GM10248 (cell line): ENCODE results near the gene CPVL.

Experiments used
- CTCF ChIA-PET: fragments of 300-600 bp; sonication (Branson Sonifier 250); formaldehyde crosslinking; extraction: SDS; loops from one replicate; lab custom pipeline; 2021; ENCODE audit warnings: antibody characterized with exemption; lab: Yijun Ruan, JAX
- POLR2A ChIA-PET: fragments of 350-650 bp; sonication (Branson Sonifier 250); formaldehyde crosslinking; extraction: SDS; loops from one replicate; lab custom pipeline; 2020; ENCODE audit warnings: antibody characterized with exemption; lab: Yijun Ruan, JAX
- DNase-seq: peaks from one replicate; pipeline ENCODE4 v3.0.0; 2012; ENCODE audit errors: extremely low spot score
- CTCF ChIP-seq: IDR thresholded peaks from 2 replicates; pipeline ENCODE4 v1.5.1; 2012; ENCODE audit warnings: mild to moderate bottlenecking, low read depth; ENCODE audit errors: extremely low read depth, missing control alignments, control extremely low read depth

Gene CPVL

GRCh38 chr7:28989211-28989980 lies 156.9 kb downstream of the CPVL start:
- no peak for DNase-seq
- POLR2A ChIA-PET, result no interaction called here
- CTCF ChIA-PET, result interaction anchor here (1.7 kb wide), 1 partner anchor 67 kb away, joined by 5 read pairs; no protein-coding TSS in a partner anchor
- no peak for TF ChIP-seq CTCF

GRCh38 chr7:28988810-28989209 lies 157.5 kb downstream of the CPVL start:
- DNase-seq, result no peak
- ChIA-PET POLR2A (no interaction called here), CTCF (no interaction called here)
- TF ChIP-seq CTCF, result no peak

- POLR2A ChIA-PET, result no interaction called here
- TF ChIP-seq CTCF, result no peak
- DNase-seq, result no peak
- CTCF ChIA-PET, result interaction anchor here (1.6 kb wide), 1 partner anchor 119 kb away, joined by 4 read pairs; no protein-coding TSS in a partner anchor
Observed at GRCh38 chr7:28988091-28988490, 158.2 kb downstream of the CPVL start.

GRCh38 chr7:28986765-28987110 lies 159.6 kb downstream of the CPVL start:
- ChIA-PET POLR2A (no interaction called here), CTCF (interaction anchor here (1.6 kb wide), 1 partner anchor 120 kb away, joined by 4 read pairs; no protein-coding TSS in a partner anchor)
- no peak for TF ChIP-seq CTCF
- DNase-seq, result no peak

- POLR2A ChIA-PET, result no interaction called here
- no peak for DNase-seq
- CTCF ChIA-PET, result interaction anchor here (1.6 kb wide), 1 partner anchor 120 kb away, joined by 4 read pairs; no protein-coding TSS in a partner anchor
- TF ChIP-seq CTCF, result no peak
Observed at GRCh38 chr7:28986028-28986764, 160.1 kb downstream of the CPVL start.

GRCh38 chr7:28984631-28985030 lies 161.7 kb downstream of the CPVL start:
- POLR2A ChIA-PET, result no interaction called here
- no peak for DNase-seq
- CTCF ChIA-PET, result no interaction called here
- no peak for TF ChIP-seq CTCF
